OCI-LY3 (cell line): ENCODE measurements around the gene PLCH2.

ENCODE experiments used
- H2AFZ ChIP-seq: fragments of 200-600, 300-600 bp; shearing (Covaris generic); 2 replicates; pipeline ENCODE4 v1.6.0; 2014; ENCODE audit warnings: antibody characterized with exemption, low read depth, low read length
- H3K27ac ChIP-seq: fragments of 200-600, 300-600 bp; sonication (generic); 2 replicates; pipeline ENCODE4 v1.5.1; 2014; ENCODE audit warnings: mild to moderate bottlenecking, low read length, moderate library complexity, mixed read lengths
- H3K27me3 ChIP-seq: fragments of 200-600, 300-600 bp; sonication (generic); 2 replicates; pipeline ENCODE4 v1.6.1; 2014; ENCODE audit warnings: low read depth, low read length, mixed read lengths
- H3K36me3 ChIP-seq: fragments of 200-600, 300-600 bp; sonication (generic); replicated peaks from 2 replicates; pipeline ENCODE3; 2014; ENCODE audit warnings: low read depth, low read length, mixed read lengths
- H3K4me1 ChIP-seq: fragments of 300-600, 200-600 bp; sonication (generic); 2 replicates; pipeline ENCODE4 v1.6.1; 2014; ENCODE audit warnings: low read length, mixed read lengths
- H3K4me2 ChIP-seq: fragments of 200-600, 300-600 bp; sonication (generic); 2 replicates; pipeline ENCODE4 v1.6.1; 2014; ENCODE audit warnings: low read length, mixed read lengths
- H3K4me3 ChIP-seq: fragments of 300-600, 200-600 bp; sonication (generic); 2 replicates; pipeline ENCODE4 v1.5.1; 2014; ENCODE audit warnings: antibody characterized with exemption, mild to moderate bottlenecking, low read length, moderate library complexity
- H3K79me2 ChIP-seq: fragments of 300-600, 200-600 bp; shearing (Covaris generic); 2 replicates; pipeline ENCODE4 v1.6.1; 2014; ENCODE audit warnings: mild to moderate bottlenecking, low read length, mixed read lengths
- H3K9ac ChIP-seq: fragments of 300-600, 200-600 bp; shearing (Covaris generic); 2 replicates; pipeline ENCODE4 v1.6.0; 2014; ENCODE audit warnings: mild to moderate bottlenecking, low read length, moderate library complexity
- H3K9me3 ChIP-seq: fragments of 200-600, 300-600 bp; shearing (Covaris generic); 2 replicates; pipeline ENCODE4 v1.6.1; 2014; ENCODE audit warnings: low read length, mixed read lengths; ENCODE audit not compliant: insufficient read depth
- H4K20me1 ChIP-seq: fragments of 200-600, 300-600 bp; sonication (generic); 2 replicates; pipeline ENCODE4 v1.6.1; 2016; ENCODE audit warnings: low read length, mixed read lengths; ENCODE audit not compliant: insufficient read depth
- CTCF ChIP-seq: fragments of 200-600, 300-600 bp; sonication (generic); IDR thresholded peaks from 2 replicates; pipeline ENCODE4 v1.5.1; 2014; ENCODE audit warnings: antibody characterized with exemption, low read length, low read depth
- EZH2phosphoT487 ChIP-seq: fragments of 200-600 bp; shearing (Covaris generic); IDR thresholded peaks from 2 replicates; pipeline ENCODE4 v1.6.1; 2018; ENCODE audit warnings: antibody characterized with exemption, mixed run types, low read depth

The PLCH2 gene

DNA sequence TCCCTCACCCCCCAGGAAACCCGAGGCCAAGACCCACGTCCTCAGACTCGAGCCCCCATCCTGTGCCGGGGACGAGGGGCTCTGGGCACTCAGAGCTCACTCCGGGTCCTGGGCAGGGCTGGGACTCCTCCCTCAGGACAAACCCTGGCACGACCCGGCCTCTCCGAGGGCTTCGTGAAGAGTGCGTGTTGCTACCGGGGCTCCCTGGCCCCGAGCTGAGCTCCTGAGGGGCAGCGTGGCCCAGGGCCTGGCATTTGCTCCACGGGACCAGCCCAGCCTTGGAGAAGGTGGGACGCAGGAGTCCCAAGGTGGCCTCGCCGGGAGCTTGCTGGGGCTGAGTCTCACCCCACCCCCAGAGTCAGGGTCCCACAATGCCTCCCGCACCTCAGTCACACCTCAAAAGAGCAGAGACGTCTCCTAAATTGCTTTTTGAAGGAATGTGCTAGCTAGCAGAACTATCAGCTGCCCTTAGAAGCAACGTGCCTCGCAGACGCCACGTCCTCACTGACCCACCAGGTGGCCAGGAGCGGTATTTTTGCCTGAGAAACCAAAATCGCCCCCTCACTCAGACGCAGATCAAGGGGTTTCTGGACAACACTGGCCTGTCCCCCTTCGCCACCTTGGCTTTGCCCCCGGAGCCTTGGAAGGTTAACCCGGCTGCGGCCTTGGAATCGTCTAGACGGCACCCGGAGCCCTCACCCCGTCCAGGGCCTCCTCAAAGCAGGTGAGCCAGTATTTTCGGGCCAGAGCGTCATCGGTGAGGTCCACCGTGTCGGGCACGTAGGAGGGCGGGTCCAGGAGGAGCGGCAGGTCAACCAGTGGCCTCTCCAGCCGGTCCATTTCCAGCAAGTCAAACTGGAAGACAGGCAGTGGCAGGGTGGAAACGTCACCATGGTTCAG, 39.0 kb downstream of the PLCH2 start:
- TF ChIP-seq CTCF: no peak
- no peak for TF ChIP-seq EZH2phosphoT487
- Histone ChIP-seq H3K4me2 (no peak overlapping the region), H3K36me3 (peaks cover 25% of the 10 kb centered on the region), H2AFZ (no peak overlapping the region), H3K27me3 (no peaks in the 10 kb centered on the region), H3K4me1 (no peaks in the 10 kb centered on the region), H3K79me2 (no peaks in the 10 kb centered on the region), H3K9me3 (no peaks in the 10 kb centered on the region), H4K20me1 (no peaks in the 10 kb centered on the region), H3K9ac (no peak overlapping the region), H3K27ac (no peak overlapping the region), H3K4me3 (no peak overlapping the region)

DNA sequence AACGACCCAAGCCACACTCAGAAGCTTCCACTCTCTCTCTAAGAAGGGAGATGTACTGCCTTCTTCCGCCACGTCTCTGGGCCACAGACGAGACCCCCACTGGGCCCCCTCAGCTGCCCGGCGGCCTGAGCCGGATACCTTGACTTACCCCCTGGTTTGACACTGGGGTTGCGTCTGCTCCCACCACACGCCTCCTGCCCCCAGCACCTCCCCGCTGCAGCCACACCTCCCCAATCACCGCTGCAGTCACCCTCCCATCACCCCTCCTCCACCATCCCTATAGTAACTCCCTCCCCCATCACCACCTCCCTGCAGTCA, 39.6 kb downstream of the PLCH2 start:
- Histone ChIP-seq H3K79me2 (no peaks in the 10 kb centered on the region), H3K9me3 (no peaks in the 10 kb centered on the region), H3K9ac (no peak overlapping the region), H2AFZ (no peak overlapping the region), H3K4me2 (no peak overlapping the region), H3K4me1 (no peaks in the 10 kb centered on the region), H3K4me3 (no peak overlapping the region), H3K27ac (no peak overlapping the region), H3K27me3 (no peaks in the 10 kb centered on the region), H3K36me3 (peaks cover 27% of the 10 kb centered on the region), H4K20me1 (no peaks in the 10 kb centered on the region)
- no peak for TF ChIP-seq CTCF

GRCh38 chr1:2516124-2516523, 40.0 kb downstream of the PLCH2 start:
- Histone ChIP-seq H3K4me3 (no peak overlapping the region), H3K4me1 (no peaks in the 10 kb centered on the region), H3K36me3 (peaks cover 30% of the 10 kb centered on the region), H3K9ac (no peak overlapping the region), H3K27ac (no peak overlapping the region), H3K4me2 (no peak overlapping the region), H3K27me3 (no peaks in the 10 kb centered on the region), H4K20me1 (0 out of 2 replicates have a peak, but pooled peaks cover 3% of the 10 kb centered on the region), H3K9me3 (no peaks in the 10 kb centered on the region), H2AFZ (no peak overlapping the region), H3K79me2 (peaks cover 3% of the 10 kb centered on the region; the same call in 1 of the 2 replicates)
- TF ChIP-seq EZH2phosphoT487: no peak
- TF ChIP-seq CTCF: no peak

- Histone ChIP-seq H3K27me3 (no peaks in the 10 kb centered on the region), H3K27ac (no peak overlapping the region), H4K20me1 (peaks cover 11% of the 10 kb centered on the region; the same call in 1 of the 2 replicates), H3K79me2 (peaks cover 10% of the 10 kb centered on the region; the same call in 1 of the 2 replicates), H3K9me3 (no peaks in the 10 kb centered on the region), H2AFZ (no peak overlapping the region), H3K4me2 (no peak overlapping the region), H3K4me3 (no peak overlapping the region), H3K4me1 (no peaks in the 10 kb centered on the region), H3K9ac (no peak overlapping the region), H3K36me3 (peaks cover 27% of the 10 kb centered on the region)
- TF ChIP-seq EZH2phosphoT487: no peak
- TF ChIP-seq CTCF: no peak
These were observed 40.9 kb downstream of the PLCH2 start for GRCh38 chr1:2516946-2517345.
